Transverse colon (tissue), 4 donors: Measurements from ENCODE around the gene PDE8A. TPM values are rescaled to one million over a fixed set of nuclear protein-coding genes. Genes with fewer than 3 reads are reported as not detected.

Experiments
- DNase-seq: peaks from one replicate; pipeline ENCODE4 v3.0.0-alpha.2; 2019
- H3K27ac ChIP-seq, 4 donors: fragments of 200-600 bp; sonication (generic); 2 replicates each; pipeline ENCODE4 v1.5.1; 2016 to 2018; ENCODE audit warnings: inconsistent platforms in 4 of 4
- H3K27me3 ChIP-seq: fragments of 200-600 bp; sonication (generic); 2 replicates; pipeline ENCODE4 v1.5.1; 2017; ENCODE audit warnings: inconsistent platforms
- H3K36me3 ChIP-seq, 4 donors: fragments of 200-600 bp; sonication (generic); 2 replicates each; pipeline ENCODE4 v1.5.1; 2017 to 2019; ENCODE audit warnings: inconsistent platforms in 4 of 4
- H3K4me1 ChIP-seq, 4 donors: fragments of 200-600 bp; sonication (generic); 2 replicates each; pipeline ENCODE4 v1.5.1; 2017 to 2020; ENCODE audit warnings: inconsistent platforms in 4 of 4
- H3K4me3 ChIP-seq, 4 donors: fragments of 200-600 bp; sonication (generic); 1 replicate in 1 of 4; 2 replicates in 3 of 4; pipeline versions ENCODE4 v1.5.1 to v1.6.1; 2017 to 2019; ENCODE audit warnings: inconsistent platforms in 4 of 4
- H3K9me3 ChIP-seq, 2 donors: fragments of 200-600 bp; sonication (generic); 2 replicates each; pipeline ENCODE4 v1.5.1; 2017 to 2019; ENCODE audit warnings: inconsistent platforms in 2 of 2
- CTCF ChIP-seq, 5 experiments: fragments of 200-600 bp in 3 of 5; fragments of 450-650 bp in 2 of 5; sonication (generic) in 3 of 5; IDR thresholded peaks; 1 replicate in 2 of 5; 2 replicates in 3 of 5; pipeline ENCODE4 v1.5.1; 2016 to 2017; ENCODE audit warnings: antibody characterized with exemption in 5 of 5, inconsistent platforms in 3 of 5, mild to moderate bottlenecking in 2 of 5, moderate library complexity in 1 of 5
- EP300 ChIP-seq: sonication (generic); formaldehyde crosslinking; IDR thresholded peaks from one replicate; pipeline ENCODE4 v1.6.1; 2017; ENCODE audit warnings: antibody characterized with exemption, low read depth
- POLR2A ChIP-seq: fragments of 450-650 bp; IDR thresholded peaks from one replicate; pipeline ENCODE4 v1.6.1; 2016; ENCODE audit warnings: antibody characterized with exemption, mild to moderate bottlenecking, moderate library complexity
- POLR2AphosphoS5 ChIP-seq, 3 donors: sonication (generic); formaldehyde crosslinking; IDR thresholded peaks; one replicate each; pipeline ENCODE4 v1.6.1; 2016; ENCODE audit warnings: antibody characterized with exemption in 3 of 3
- WGBS, 2 donors: methylation state at CpG; one replicate each; pipeline ENCODE4 v1.1.5; 2018; ENCODE audit warnings: low coverage in 1 of 2; 5-methylcytosine and 5-hydroxymethylcytosine counted together
- in situ Hi-C, 4 donors: fragments of 200-750 bp; cut with MboI; loops; one replicate each; pipeline versions ENCODE4 v1.15.0 to v1.15.1; 2017; ENCODE audit warnings: low sequenced_read_pairs in 3 of 4, low pct_ligation_motif_present in 1 of 4, low pct_unique_long_range_greater_than_20kb in 1 of 4
- intact Hi-C: fragments of 100-400 bp; cut with DNase I; formaldehyde crosslinking; loops from one replicate; pipeline ENCODE4 v1.15.1; 2023; ENCODE audit warnings: low total_unique reads
- total RNA-seq, 4 donors: library from RNA; depleted of rRNA; stranded (reverse); fragments of >200 nt; gene quantifications; one replicate each; pipeline ENCODE4 v1.1.0, GENCODE V29; 2016

The PDE8A gene
- total RNA-seq, 4 donors from 2014 or later, result 115 to 188 (median 165) TPM

- in situ Hi-C loops, result loop anchor here in 1 of 4 donors (25.0 kb wide), 1 partner anchor 177 kb away; no protein-coding TSS in a partner anchor
- WGBS, 2 donors, result 92 to 94% methylated on average over 2 of the region's 2 CpGs
- Histone ChIP-seq H3K27me3 (no peaks in the 10 kb centered on the region), H3K4me1 (no peaks in the 10 kb centered on the region), H3K27ac (no peak overlapping the region), H3K9me3 (no peaks in the 10 kb centered on the region), H3K36me3 (peaks cover 0 to 42% (median 17%) of the 10 kb centered on the region in 4 donors), H3K4me3 (no peak overlapping the region)
- TF ChIP-seq POLR2A (no peak), CTCF (IDR thresholded peaks at IDR 0.05) (no peak), EP300 (no peak), POLR2AphosphoS5 (IDR thresholded peaks at IDR 0.05) (no peak)
- intact Hi-C loops, result no loop called here
- no peak for DNase-seq
Measured at GRCh38 chr15:85139391-85139790, 157.7 kb downstream of the PDE8A start.

- H3K27me3 ChIP-seq, result no peaks in the 10 kb centered on the region
- H3K4me3 ChIP-seq, result no peak overlapping the region
- no peak for DNase-seq
- 80% methylated on average over 2 of the region's 2 CpGs; no CpG with 5 or more reads in 1 of the 2 donors for WGBS, 2 donors
- peaks cover 0 to 27% (median 11%) of the 10 kb centered on the region in 4 donors for H3K36me3 ChIP-seq
- H3K4me1 ChIP-seq, result no peaks in the 10 kb centered on the region
- intact Hi-C loops (no loop called here), in situ Hi-C loops (loop anchor here in 1 of 4 donors (25.0 kb wide), 1 partner anchor 179 kb away; no protein-coding TSS in a partner anchor)
- no peak for TF ChIP-seq POLR2A
- no peak for TF ChIP-seq CTCF (IDR thresholded peaks at IDR 0.05)
- TF ChIP-seq POLR2AphosphoS5 (IDR thresholded peaks at IDR 0.05), result no peak
- TF ChIP-seq EP300, result no peak
- H3K27ac ChIP-seq, result no peak overlapping the region
- no peaks in the 10 kb centered on the region for H3K9me3 ChIP-seq
Measured at GRCh38 chr15:85141726-85142125, 160.1 kb downstream of the PDE8A start.

GRCh38 chr15:85142312-85142711 lies 160.7 kb downstream of the PDE8A start:
- no peak overlapping the region for H3K27ac ChIP-seq
- no peaks in the 10 kb centered on the region for H3K4me1 ChIP-seq
- H3K36me3 ChIP-seq, result peaks cover 0 to 22% (median 10%) of the 10 kb centered on the region in 4 donors
- no peak overlapping the region for H3K4me3 ChIP-seq
- no peak for TF ChIP-seq EP300
- TF ChIP-seq POLR2A, result no peak
- no peak for TF ChIP-seq POLR2AphosphoS5 (IDR thresholded peaks at IDR 0.05)
- TF ChIP-seq CTCF (IDR thresholded peaks at IDR 0.05), result no peak
- no peak for DNase-seq
- WGBS, 2 donors, result 57% methylated on average over 2 of the region's 2 CpGs; no CpG with 5 or more reads in 1 of the 2 donors
- no peaks in the 10 kb centered on the region for H3K27me3 ChIP-seq
- in situ Hi-C loops (loop anchor here in 1 of 4 donors (25.0 kb wide), 1 partner anchor 180 kb away; no protein-coding TSS in a partner anchor), intact Hi-C loops (no loop called here)
- H3K9me3 ChIP-seq, result no peaks in the 10 kb centered on the region

GRCh38 chr15:85149465-85150129 lies 167.9 kb downstream of the PDE8A start:
- TF ChIP-seq EP300 (no peak), POLR2AphosphoS5 (IDR thresholded peaks at IDR 0.05) (no peak)
- H3K27me3 ChIP-seq, result no peaks in the 10 kb centered on the region
- no peaks in the 10 kb centered on the region for H3K36me3 ChIP-seq
- in situ Hi-C loops (loop anchor here in 3 of 4 donors (25.0 kb wide), 2 partner anchors 138 to 187 kb away; no protein-coding TSS in a partner anchor), intact Hi-C loops (no loop called here)
- no peak overlapping the region for H3K4me3 ChIP-seq
- H3K9me3 ChIP-seq, result no peaks in the 10 kb centered on the region
- H3K27ac ChIP-seq, result no peak overlapping the region
- WGBS, 2 donors, result 71 to 76% methylated on average over 5 of the region's 5 CpGs
- H3K4me1 ChIP-seq, result no peaks in the 10 kb centered on the region
- DNase-seq, result no peak
